Stimulated activated naive CD4-positive, alpha-beta T cell (primary cell): ENCODE measurements around the gene ZBTB1.

Experiments
- DNase-seq, 6 experiments: peaks; one replicate each; lab custom pipeline; 2025; lab: John Stamatoyannopoulos, UW

ZBTB1 gene, protein sequence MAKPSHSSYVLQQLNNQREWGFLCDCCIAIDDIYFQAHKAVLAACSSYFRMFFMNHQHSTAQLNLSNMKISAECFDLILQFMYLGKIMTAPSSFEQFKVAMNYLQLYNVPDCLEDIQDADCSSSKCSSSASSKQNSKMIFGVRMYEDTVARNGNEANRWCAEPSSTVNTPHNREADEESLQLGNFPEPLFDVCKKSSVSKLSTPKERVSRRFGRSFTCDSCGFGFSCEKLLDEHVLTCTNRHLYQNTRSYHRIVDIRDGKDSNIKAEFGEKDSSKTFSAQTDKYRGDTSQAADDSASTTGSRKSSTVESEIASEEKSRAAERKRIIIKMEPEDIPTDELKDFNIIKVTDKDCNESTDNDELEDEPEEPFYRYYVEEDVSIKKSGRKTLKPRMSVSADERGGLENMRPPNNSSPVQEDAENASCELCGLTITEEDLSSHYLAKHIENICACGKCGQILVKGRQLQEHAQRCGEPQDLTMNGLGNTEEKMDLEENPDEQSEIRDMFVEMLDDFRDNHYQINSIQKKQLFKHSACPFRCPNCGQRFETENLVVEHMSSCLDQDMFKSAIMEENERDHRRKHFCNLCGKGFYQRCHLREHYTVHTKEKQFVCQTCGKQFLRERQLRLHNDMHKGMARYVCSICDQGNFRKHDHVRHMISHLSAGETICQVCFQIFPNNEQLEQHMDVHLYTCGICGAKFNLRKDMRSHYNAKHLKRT

GRCh38 chr14:64504310-64504896, at the start of gene ZBTB1:
ZBTB1 (plus strand) TSS chr14:64504770; CDS start chr14:64521505, 16,735 bp downstream.
- peak; percentile 79 to 91 (median 82) for DNase-seq

DNA sequence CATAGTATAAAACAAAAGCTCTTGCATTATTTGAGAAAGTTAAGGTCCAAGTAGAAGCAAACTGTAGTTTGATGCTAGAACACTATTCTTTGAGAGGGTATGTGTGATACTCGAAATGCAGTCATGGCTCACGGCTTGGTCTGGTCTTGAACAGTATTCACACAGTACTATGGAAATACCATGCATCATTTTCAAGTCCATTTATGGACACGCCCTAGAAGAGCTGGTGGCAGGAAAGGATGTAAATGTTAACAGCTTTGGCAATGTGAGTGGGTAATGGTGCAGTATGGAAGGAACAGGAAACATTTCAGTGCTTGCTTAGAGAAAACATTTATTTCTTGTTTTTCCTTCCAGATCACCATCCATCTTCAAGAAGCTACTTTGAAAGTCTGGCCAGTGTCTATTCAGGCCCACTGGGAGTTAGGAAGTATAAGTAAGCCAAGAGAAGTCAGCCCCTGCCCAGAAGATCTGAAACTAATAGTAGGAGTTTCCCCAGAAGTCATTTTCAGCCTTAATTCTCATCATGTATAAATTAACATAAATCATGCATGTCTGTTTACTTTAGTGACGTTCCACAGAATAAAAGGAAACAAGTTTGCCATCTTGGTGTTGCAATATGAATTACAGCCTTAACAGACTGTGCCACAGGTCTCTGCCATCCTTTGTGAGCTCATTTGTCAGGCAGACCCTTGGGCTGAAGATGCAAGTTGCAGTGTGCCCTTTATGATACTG, 45.0 kb upstream of the ZBTB1 start:
- no peak for DNase-seq

- DNase-seq, result no peak
These were observed 43.3 kb upstream of the ZBTB1 start for GRCh38 chr14:64461221-64461620.

- no peak for DNase-seq
These were observed 41.4 kb upstream of the ZBTB1 start for GRCh38 chr14:64463195-64463594.

- no peak for DNase-seq
These were observed 40.7 kb upstream of the ZBTB1 start for GRCh38 chr14:64463873-64464272.

- no peak for DNase-seq
These were observed 39.9 kb upstream of the ZBTB1 start for GRCh38 chr14:64464651-64465050.

DNA sequence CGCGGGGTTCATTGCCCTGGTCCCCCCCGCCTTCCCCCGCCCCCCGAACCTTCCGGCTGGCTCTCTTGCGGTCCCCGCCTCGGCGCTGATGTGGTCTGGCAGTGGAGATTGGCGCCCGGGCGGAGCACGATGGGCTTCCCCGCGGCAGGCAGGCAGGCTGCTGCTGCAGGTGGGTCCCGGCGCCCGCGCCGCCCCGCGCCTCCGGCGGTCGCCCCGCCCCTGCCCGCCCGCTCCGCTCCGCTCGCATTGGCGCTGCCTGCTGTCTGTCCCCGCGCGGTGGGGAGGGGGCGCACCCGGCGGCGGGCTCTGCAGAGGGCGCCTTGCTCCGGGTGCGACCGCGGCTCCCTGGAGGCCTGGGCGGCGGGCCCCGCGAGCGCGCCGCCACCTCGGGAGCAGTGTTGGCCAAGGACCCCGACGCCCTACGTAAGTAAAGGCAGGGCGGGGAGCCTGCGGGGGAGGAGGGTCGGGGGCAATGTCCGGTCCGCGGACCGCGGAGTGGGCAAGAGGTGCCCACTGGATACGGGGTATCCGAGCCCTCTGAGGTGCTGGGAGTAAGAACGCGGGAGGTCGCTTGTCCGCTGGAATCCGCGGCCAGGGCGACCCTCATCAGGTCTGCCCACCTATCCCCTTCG, 39.3 kb upstream of the ZBTB1 start, which contains the start of gene AKAP5:
TSS of gene AKAP5 (plus strand) at position 309 of the 632 bp plus-strand sequence. CDS start 2,896 bp downstream, outside the sequence.
- peak; percentile 47 to 69 (median 60) for DNase-seq

- DNase-seq, result peak in 1 of 6 experiments; percentile 10
These were observed 38.6 kb upstream of the ZBTB1 start for GRCh38 chr14:64465831-64466554.

DNA sequence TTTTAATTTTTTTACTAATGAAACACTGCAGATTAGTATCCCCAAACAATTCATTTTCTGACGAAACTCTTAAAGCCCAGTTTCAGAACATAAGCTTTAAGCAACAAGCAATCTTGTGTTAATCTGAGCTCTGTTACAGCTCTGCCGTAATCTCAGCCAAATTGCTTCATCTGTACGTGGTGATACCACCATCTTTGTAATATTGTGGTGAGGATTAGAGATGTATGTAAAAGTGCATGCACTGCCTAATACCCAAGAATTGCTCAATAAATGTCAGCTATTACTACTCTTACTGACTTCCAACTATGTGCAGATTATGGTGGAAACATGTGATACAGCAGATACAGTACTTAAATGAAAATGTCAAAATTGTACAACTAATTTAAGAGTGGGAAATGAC, 37.5 kb upstream of the ZBTB1 start:
- DNase-seq, result no peak

- no peak for DNase-seq
These were observed 37.0 kb upstream of the ZBTB1 start for GRCh38 chr14:64467566-64467965.

- DNase-seq, result no peak
These were observed 36.1 kb upstream of the ZBTB1 start for GRCh38 chr14:64468451-64468850.

DNA sequence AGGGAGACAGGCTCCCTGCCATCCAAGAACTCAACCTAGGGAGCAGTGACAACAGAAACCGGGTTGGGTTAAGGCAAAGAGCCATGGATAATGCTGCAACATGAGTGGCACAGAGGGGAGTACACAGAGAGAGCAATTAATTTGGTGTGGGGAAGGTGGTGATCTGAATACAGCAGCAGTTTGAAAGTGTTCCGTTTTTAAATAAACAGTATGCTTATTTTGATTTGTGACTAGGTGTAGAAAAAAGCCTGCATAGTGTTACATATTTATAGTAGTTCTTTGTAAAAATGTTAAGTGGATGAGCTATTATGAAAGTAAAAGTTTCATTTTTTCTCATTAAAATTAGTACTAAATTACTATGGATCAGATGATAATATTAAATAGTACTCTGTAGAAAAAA, 30.5 kb upstream of the ZBTB1 start:
- DNase-seq, result no peak

DNA sequence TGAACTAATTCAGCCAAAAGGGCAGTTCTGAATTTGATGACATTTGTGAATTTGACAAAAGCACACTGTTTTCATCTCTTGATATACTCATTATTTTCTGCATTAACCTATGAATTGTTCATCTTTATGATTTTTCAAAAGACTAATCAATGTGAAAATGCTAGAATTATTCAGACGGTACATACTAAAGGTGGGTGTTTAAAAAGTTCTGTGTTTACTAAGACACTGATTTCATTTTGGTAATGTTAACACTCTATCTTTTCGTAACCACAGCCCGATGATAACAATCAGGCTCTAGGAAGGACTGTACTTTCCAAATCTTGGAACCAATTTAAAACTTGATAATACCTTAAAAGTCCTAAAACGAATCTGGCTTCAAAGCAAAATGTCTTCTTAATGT, 29.9 kb upstream of the ZBTB1 start:
- DNase-seq, result no peak

- no peak for DNase-seq
These were observed 28.8 kb upstream of the ZBTB1 start for GRCh38 chr14:64475585-64476273.

DNA sequence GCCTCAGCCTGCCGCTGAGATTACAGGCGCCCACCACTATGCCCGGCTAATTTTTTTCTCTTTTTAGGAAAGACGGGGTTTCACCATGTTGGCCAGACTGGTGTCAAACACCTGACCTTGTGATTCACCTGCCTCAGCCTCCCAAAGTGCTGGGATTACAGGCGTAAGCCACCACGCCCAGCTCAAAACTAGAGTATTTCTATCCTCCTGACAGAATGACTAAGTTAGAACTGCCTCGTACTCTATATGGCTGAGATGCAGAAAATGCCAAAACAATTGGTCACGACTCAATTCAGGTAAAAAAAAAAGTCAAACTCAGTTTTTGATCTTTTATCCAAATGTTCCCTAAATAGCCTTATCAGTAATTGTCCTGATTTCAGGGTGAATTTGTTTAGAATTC, 28.1 kb upstream of the ZBTB1 start:
- DNase-seq, result no peak

GRCh38 chr14:64478634-64479250, 25.8 kb upstream of the ZBTB1 start:
- DNase-seq, result peak in 3 of 6 experiments; percentile 12 to 30 (median 22)

GRCh38 chr14:64488590-64489099, 15.9 kb upstream of the ZBTB1 start:
- no peak for DNase-seq

- DNase-seq, result no peak
These were observed 12.9 kb upstream of the ZBTB1 start for GRCh38 chr14:64491637-64492036.

GRCh38 chr14:64493455-64493854, 11.1 kb upstream of the ZBTB1 start:
- no peak for DNase-seq

DNA sequence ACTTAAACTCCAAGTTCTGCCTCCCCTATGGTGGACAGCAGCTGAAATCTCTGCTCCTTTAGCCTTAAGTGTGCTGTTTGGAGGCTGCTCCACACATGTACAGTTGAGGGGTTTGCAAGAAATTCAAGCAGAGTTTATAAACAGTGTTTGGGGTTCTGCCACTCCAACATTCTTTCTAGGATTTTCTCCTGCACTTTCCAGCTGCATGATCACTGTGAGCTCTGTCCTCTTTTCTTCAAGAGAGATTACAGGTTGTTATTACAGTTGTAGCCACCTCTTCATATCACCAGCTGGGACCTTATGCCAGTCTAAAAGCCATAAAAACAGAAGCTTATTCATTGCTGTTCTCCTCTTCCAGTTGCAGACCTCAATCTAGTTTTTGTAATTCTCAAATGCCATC, 9.3 kb upstream of the ZBTB1 start:
- DNase-seq, result no peak
